A673 (cell line): ENCODE measurements around the gene ACP1.

Experiments
- EZH2 ChIP-seq: fragments of 200-600 bp; sonication (generic); IDR thresholded peaks from 2 replicates; pipeline ENCODE4 v1.6.1; 2017; ENCODE audit warnings: borderline replicate concordance, low read depth, mild to moderate bottlenecking, mixed read lengths, antibody characterized with exemption, low read length; ENCODE audit not compliant: poor library complexity, severe bottlenecking
- TF ChIP-seq, protein P1 (sequence below): fragments of 300-800, 200-600 bp; sonication (generic); conservative IDR thresholded peaks from 2 replicates; pipeline ENCODE4 v1.5.1; 2017; ENCODE audit warnings: low read depth, mild to moderate bottlenecking, antibody characterized with exemption, low read length, moderate library complexity, mixed read lengths

DNA sequence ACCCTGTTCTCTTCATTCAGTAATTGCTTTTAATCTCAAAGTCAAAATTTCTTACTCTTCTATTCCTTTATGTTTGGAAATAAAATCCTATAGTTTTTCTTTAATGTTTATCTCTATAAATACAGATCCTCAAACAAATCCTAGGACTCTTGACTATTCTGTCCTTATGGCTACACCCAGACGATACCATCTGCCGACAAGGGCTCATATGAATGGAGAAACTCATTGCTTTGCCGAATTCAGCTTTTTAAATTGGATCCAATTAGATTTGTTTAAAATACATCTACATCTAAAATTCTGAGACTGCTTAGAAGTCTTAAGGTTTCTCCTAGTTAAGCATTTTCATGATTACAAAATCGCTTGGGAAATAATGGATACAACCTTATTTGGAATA is 14.2 kb downstream of the ACP1 start:
- TF ChIP-seq, protein P1, sequence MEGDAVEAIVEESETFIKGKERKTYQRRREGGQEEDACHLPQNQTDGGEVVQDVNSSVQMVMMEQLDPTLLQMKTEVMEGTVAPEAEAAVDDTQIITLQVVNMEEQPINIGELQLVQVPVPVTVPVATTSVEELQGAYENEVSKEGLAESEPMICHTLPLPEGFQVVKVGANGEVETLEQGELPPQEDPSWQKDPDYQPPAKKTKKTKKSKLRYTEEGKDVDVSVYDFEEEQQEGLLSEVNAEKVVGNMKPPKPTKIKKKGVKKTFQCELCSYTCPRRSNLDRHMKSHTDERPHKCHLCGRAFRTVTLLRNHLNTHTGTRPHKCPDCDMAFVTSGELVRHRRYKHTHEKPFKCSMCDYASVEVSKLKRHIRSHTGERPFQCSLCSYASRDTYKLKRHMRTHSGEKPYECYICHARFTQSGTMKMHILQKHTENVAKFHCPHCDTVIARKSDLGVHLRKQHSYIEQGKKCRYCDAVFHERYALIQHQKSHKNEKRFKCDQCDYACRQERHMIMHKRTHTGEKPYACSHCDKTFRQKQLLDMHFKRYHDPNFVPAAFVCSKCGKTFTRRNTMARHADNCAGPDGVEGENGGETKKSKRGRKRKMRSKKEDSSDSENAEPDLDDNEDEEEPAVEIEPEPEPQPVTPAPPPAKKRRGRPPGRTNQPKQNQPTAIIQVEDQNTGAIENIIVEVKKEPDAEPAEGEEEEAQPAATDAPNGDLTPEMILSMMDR, result no peak
- TF ChIP-seq EZH2, result no peak
